SHP77 (cell line): ENCODE data around the gene TEAD4.

Experiments used
- DNase-seq, 2 experiments: peaks; one replicate each; lab custom pipeline; 2025; lab: John Stamatoyannopoulos, UW

The TEAD4 gene

GRCh38 chr12:2960996-2961616 lies 1.9 kb downstream of the TEAD4 start:
- DNase-seq = no peak

- DNase-seq = no peak
These were observed 2.5 kb downstream of the TEAD4 start for GRCh38 chr12:2961705-2962104.

- DNase-seq = no peak
These were observed 4.1 kb downstream of the TEAD4 start for GRCh38 chr12:2963154-2963759.

- DNase-seq = no peak
These were observed 4.6 kb downstream of the TEAD4 start for GRCh38 chr12:2963760-2964292.

- no peak for DNase-seq
These were observed 8.5 kb downstream of the TEAD4 start for GRCh38 chr12:2967651-2968050.

- DNase-seq = no peak
These were observed 11.5 kb downstream of the TEAD4 start for GRCh38 chr12:2970744-2971143.

- DNase-seq = no peak
These were observed 14.4 kb downstream of the TEAD4 start for GRCh38 chr12:2973566-2973965.

- DNase-seq = no peak
These were observed 15.4 kb downstream of the TEAD4 start for GRCh38 chr12:2974560-2974971.

- DNase-seq = no peak
These were observed 17.4 kb downstream of the TEAD4 start for GRCh38 chr12:2976581-2976996.

GRCh38 chr12:2977776-2978175 lies 18.6 kb downstream of the TEAD4 start:
- no peak for DNase-seq

GRCh38 chr12:2979806-2980205 lies 20.6 kb downstream of the TEAD4 start:
- DNase-seq = no peak

GRCh38 chr12:2980630-2981029 lies 21.4 kb downstream of the TEAD4 start:
- DNase-seq = no peak

- DNase-seq = no peak
These were observed 23.2 kb downstream of the TEAD4 start for GRCh38 chr12:2982361-2982760.

- DNase-seq = no peak
These were observed 25.1 kb downstream of the TEAD4 start for GRCh38 chr12:2984249-2984648.

- no peak for DNase-seq
These were observed 25.5 kb downstream of the TEAD4 start for GRCh38 chr12:2984698-2985097.

GRCh38 chr12:2986876-2987275 lies 27.7 kb downstream of the TEAD4 start:
- DNase-seq = no peak

- DNase-seq = no peak
These were observed 29.3 kb downstream of the TEAD4 start for GRCh38 chr12:2988494-2988893.

GRCh38 chr12:2992724-2993123 lies 33.5 kb downstream of the TEAD4 start:
- DNase-seq = no peak

- DNase-seq = no peak
These were observed 38.9 kb downstream of the TEAD4 start for GRCh38 chr12:2997989-2998670.

GRCh38 chr12:2998789-2999264 lies 39.6 kb downstream of the TEAD4 start:
- no peak for DNase-seq

- DNase-seq = no peak
These were observed 40.2 kb downstream of the TEAD4 start for GRCh38 chr12:2999265-2999841.

- DNase-seq = no peak
These were observed 41.5 kb downstream of the TEAD4 start for GRCh38 chr12:3000548-3001275.
